Non-pigmented ciliary epithelial cell (primary cell): ENCODE data around the gene IL24.

ENCODE experiments used
- DNase-seq: peaks from one replicate; pipeline ENCODE4 v3.0.0-alpha.2; 2010; ENCODE audit warnings: low read depth

The IL24 gene

DNA sequence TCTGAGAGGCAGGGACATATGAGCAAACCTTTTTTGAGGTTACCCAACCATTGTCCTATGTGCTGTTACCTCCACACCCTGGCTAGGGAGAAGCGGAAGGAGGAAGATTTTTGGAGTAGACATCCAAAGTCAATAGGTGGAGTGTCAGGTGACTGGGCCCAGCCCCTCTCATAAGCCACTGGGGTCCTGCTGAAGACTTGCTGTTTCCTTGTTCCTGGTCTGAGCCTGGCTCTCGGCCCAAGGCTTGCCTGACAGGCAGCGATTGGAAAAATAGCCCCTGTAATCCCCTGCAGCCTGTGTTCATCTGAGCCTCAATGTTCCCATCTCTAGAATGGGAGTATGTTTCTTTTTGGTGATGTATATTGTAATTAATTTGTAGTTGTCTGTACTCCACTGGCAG lies 55.9 kb downstream of the IL24 start:
- no peak for DNase-seq

- DNase-seq, result no peak
Measured at GRCh38 chr1:206953626-206954025, 56.4 kb downstream of the IL24 start.
